BE2C (cell line): ENCODE results near the gene NSUN3.
"Not testable (repeated sequence)": the region's sequence is repeated elsewhere in the genome, so short reads cannot be mapped to it uniquely, and the experiment has no call there.

ENCODE experiments used
- DNase-seq: peaks from one replicate; pipeline ENCODE4 v3.0.0-alpha.2; 2020
- H3K27me3 ChIP-seq: fragments of 250-450 bp; sonication (Bioruptor Pico); 2 replicates; pipeline ENCODE4 v1.5.1; 2020; ENCODE audit warnings: mild to moderate bottlenecking
- H3K36me3 ChIP-seq: fragments of 250-450 bp; sonication (Bioruptor Pico); 2 replicates; pipeline ENCODE4 v1.5.1; 2020; ENCODE audit warnings: mild to moderate bottlenecking
- H3K4me1 ChIP-seq: fragments of 250-450 bp; sonication (Bioruptor Pico); 2 replicates; pipeline ENCODE4 v1.5.1; 2020
- H3K4me3 ChIP-seq: 2 replicates; pipeline ENCODE4 v1.5.1; 2011; ENCODE audit warnings: low read depth, low read length
- H3K9me3 ChIP-seq: fragments of 250-450 bp; sonication (Bioruptor Pico); 2 replicates; pipeline ENCODE4 v1.5.1; 2020
- TF ChIP-seq, protein P1 (sequence below): IDR thresholded peaks from 2 replicates; pipeline ENCODE4 v1.5.1; 2012; ENCODE audit warnings: mild to moderate bottlenecking, low read depth, low read length

Gene NSUN3

GRCh38 chr3:94093151-94093550 is 30.3 kb downstream of the NSUN3 start:
- Histone ChIP-seq H3K36me3 (peaks cover 12% of the 10 kb centered on the region), H3K27me3 (no peaks in the 10 kb centered on the region), H3K4me3 (no peak overlapping the region), H3K4me1 (no peaks in the 10 kb centered on the region), H3K9me3 (no peaks in the 10 kb centered on the region)
- TF ChIP-seq, protein P1, sequence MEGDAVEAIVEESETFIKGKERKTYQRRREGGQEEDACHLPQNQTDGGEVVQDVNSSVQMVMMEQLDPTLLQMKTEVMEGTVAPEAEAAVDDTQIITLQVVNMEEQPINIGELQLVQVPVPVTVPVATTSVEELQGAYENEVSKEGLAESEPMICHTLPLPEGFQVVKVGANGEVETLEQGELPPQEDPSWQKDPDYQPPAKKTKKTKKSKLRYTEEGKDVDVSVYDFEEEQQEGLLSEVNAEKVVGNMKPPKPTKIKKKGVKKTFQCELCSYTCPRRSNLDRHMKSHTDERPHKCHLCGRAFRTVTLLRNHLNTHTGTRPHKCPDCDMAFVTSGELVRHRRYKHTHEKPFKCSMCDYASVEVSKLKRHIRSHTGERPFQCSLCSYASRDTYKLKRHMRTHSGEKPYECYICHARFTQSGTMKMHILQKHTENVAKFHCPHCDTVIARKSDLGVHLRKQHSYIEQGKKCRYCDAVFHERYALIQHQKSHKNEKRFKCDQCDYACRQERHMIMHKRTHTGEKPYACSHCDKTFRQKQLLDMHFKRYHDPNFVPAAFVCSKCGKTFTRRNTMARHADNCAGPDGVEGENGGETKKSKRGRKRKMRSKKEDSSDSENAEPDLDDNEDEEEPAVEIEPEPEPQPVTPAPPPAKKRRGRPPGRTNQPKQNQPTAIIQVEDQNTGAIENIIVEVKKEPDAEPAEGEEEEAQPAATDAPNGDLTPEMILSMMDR: no peak
- no peak for DNase-seq

- TF ChIP-seq, protein P1: no peak
- no peak overlapping the region for H3K4me3 ChIP-seq
- no peaks in the 10 kb centered on the region for H3K27me3 ChIP-seq
- DNase-seq: no peak
- no peaks in the 10 kb centered on the region for H3K9me3 ChIP-seq
- no peaks in the 10 kb centered on the region for H3K4me1 ChIP-seq
- H3K36me3 ChIP-seq: peaks cover 16% of the 10 kb centered on the region
These were observed 32.2 kb downstream of the NSUN3 start for GRCh38 chr3:94095111-94095510.

- Histone ChIP-seq H3K36me3 (peaks cover 16% of the 10 kb centered on the region), H3K4me3 (no peak overlapping the region), H3K9me3 (no peaks in the 10 kb centered on the region), H3K4me1 (no peaks in the 10 kb centered on the region), H3K27me3 (no peaks in the 10 kb centered on the region)
- no peak for DNase-seq
- TF ChIP-seq, protein P1: 0 out of 2 replicates have a peak, but pooled peaks have one; percentile 9
These were observed 35.6 kb downstream of the NSUN3 start for GRCh38 chr3:94098452-94098851.

- peaks cover 16% of the 10 kb centered on the region for H3K36me3 ChIP-seq
- no peak overlapping the region for H3K4me3 ChIP-seq
- no peaks in the 10 kb centered on the region for H3K27me3 ChIP-seq
- no peak for DNase-seq
- H3K9me3 ChIP-seq: no peaks in the 10 kb centered on the region
- TF ChIP-seq, protein P1: no peak
- no peaks in the 10 kb centered on the region for H3K4me1 ChIP-seq
These were observed 36.5 kb downstream of the NSUN3 start for GRCh38 chr3:94099311-94099710.

DNA sequence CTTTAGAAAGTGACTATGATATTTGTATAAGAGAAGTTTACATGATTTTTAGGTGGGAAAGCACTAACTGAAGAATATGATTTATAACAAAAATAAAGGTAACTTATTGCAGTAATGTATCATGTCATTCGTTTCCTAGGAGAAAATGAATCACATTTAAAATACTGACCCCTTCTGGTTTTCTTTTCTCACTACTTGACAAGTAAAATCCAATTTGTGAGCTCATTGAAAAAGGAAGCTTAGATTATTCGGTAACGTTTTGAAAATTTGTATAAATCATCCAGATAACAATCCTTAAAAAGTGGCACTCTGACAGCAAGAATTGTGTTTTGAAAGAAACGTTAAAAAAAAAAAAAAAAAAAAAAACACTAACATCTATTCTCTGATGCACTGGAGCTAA is 39.0 kb downstream of the NSUN3 start:
- H3K4me3 ChIP-seq: no peak overlapping the region
- peaks cover 5% of the 10 kb centered on the region for H3K36me3 ChIP-seq
- no peaks in the 10 kb centered on the region for H3K27me3 ChIP-seq
- H3K9me3 ChIP-seq: no peaks in the 10 kb centered on the region
- peaks cover 7% of the 10 kb centered on the region for H3K4me1 ChIP-seq
- TF ChIP-seq, protein P1: peak; percentile 23; the same call in 1 of the 2 replicates
- DNase-seq: no peak

- Histone ChIP-seq H3K36me3 (no peaks in the 10 kb centered on the region), H3K4me3 (no peak overlapping the region), H3K4me1 (peaks cover 7% of the 10 kb centered on the region), H3K9me3 (no peaks in the 10 kb centered on the region), H3K27me3 (no peaks in the 10 kb centered on the region)
- no peak for DNase-seq
- TF ChIP-seq, protein P1: no peak
These were observed 43.4 kb downstream of the NSUN3 start for GRCh38 chr3:94106268-94106667.

- H3K27me3 ChIP-seq, H3K9me3 ChIP-seq, DNase-seq, H3K4me3 ChIP-seq, H3K36me3 ChIP-seq: not testable (repeated sequence)
- peaks cover 19% of the 10 kb centered on the region for H3K4me1 ChIP-seq
These were observed 47.4 kb downstream of the NSUN3 start for GRCh38 chr3:94110232-94110631.
